GM21360 (cell line): ENCODE results near the gene FYB1.
"Not testable (repeated sequence)": the region's sequence is repeated elsewhere in the genome, so short reads cannot be mapped to it uniquely, and the experiment has no call there.

Experiments
- ATAC-seq: cut with Tn5 transposase; IDR thresholded peaks from one replicate; pipeline ENCODE4 v1.9.1; 2021; ENCODE audit warnings: mild to moderate bottlenecking, moderate library complexity; ENCODE audit not compliant: unreplicated experiment

The FYB1 gene

DNA sequence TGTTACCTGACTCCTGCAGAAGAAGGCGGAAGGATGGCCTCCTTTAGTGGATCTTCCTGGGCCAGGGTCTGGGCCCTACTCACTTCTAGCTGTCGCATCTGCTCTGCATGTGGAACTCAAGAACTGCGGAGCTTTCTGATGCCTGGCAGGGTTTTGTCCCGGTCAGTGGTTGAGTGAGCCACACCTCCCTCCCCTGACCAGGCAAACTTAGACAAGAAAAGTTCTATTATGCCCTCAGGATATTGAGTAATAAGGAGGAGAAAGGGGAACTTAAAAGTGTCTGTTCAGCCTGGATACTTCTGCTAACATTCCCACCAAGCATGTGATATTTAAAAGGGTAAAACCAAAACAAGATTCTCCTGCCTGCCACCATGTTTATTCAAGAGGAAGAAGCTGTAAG is at the start of gene FYB1:
FYB1 (minus strand) TSS at position 127 of the 400 bp plus-strand sequence. CDS start 16,603 bp downstream, outside the sequence.
- ATAC-seq, result no peak

DNA sequence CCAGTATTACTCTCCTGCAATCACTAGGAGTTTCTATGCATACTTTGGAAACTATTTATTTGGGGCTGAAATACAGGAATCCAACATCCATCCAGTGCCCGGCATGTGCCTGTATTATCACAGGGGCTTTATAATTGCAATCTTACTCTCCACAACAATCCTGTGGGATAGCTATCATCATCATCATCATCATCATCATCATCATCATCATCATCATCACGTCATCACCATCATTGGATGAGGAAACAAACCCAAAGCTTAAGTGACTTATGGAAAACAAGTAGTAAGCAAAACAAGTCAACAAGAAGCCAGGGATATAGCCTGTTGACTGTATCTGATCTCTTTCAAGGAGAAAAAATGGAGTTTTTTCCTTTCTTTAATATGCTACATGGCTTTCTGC is 47.8 kb upstream of the FYB1 start:
- no peak for ATAC-seq

DNA sequence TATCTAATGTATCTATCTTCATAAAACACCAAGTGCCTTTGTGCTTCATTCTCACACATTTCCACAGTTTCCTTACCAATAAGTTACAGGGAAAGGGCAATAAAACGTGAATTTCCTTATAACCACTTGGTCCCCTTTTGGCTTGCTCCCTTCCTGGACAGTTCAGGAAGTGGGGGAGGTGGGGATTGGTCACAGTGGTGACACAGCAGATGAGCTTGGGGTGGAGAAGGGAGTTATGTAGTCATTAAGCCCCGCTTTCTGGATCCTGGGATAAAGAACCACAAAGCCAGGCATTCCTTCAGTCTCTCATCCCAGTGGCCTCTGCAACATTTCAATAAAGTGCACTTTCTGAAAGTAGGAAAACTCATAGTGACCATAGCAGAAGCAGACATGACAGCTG is 47.1 kb upstream of the FYB1 start:
- no peak for ATAC-seq

GRCh38 chr5:39264528-39264927 is 45.2 kb upstream of the FYB1 start:
- ATAC-seq, result peak; percentile 91

GRCh38 chr5:39262981-39263380 is 43.6 kb upstream of the FYB1 start:
- ATAC-seq, result no peak

- no peak for ATAC-seq
These were observed 40.7 kb upstream of the FYB1 start for GRCh38 chr5:39260095-39260494.

DNA sequence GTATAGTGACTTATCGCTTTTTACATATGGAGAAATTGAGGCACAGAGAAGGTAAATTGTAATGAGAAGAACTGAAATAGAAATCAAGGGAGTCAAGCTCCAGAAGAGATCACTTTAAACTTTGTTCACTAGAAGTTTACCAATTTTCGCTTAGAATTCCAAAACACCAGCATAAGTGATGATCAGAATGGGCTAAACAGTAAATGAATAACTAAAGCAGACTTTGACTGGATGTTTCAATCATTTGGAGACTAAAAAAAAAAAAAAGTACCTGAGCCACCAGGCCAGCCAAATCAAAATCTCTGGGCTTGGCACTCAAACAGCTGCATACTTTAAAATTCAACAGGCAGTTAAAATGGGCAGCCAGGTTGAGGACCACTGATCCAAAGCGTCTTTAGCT is 38.2 kb upstream of the FYB1 start:
- no peak for ATAC-seq

DNA sequence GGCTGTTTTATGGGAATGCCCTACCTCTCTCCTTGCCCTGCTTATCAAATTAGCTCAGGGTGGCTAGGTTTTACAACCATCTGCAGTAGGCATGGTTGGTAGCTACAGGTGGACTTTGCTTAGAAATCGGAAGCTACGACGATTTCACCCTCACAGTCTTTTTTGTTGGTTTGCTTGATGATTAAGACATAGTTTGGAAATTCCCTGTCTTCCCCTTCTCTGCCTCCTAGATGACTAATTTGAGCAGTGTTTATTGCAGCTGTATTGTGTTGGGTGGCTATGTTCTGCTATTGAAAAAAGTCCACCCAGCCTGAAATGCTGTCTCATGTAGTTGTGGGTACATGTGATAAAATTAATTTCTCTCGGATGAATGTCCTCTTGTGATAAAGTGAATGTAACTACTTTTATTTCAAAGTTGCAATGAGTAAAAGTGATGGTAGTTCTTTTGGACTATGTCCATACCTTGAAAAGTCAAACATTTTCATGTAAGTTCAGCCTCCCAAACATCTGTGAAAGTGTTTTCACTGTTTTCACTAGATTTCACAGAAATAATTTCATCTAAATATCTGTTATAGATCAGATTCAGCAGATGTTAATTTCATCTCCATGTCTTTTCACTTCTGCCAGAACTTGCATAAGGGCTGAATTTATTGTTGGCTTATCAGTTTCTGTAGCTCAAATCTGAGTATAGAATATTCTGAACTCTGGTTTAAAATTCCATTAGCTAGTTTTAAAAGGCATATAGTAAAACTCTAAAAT is 37.3 kb upstream of the FYB1 start:
- peak; percentile 74 for ATAC-seq

- no peak for ATAC-seq
These were observed 36.0 kb upstream of the FYB1 start for GRCh38 chr5:39255406-39255805.

DNA sequence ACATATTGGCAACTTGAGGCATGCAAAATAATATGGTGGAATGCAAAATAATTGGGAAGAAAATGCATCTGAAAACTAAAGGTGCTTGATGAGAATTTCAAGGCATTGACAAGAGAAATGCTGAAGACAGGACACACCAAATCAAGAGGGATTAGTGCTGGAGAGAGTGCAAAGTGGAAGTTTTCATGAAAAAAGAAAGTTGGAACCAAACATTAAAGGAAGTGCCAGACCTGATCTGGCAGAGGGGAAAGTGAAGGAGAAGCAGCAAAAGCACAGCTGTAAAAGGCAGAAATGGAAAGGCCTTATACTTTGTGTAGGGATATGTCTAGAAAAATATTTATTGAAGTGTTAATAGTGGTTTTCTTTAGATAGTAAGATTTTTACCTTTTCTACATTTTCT is 35.3 kb upstream of the FYB1 start:
- ATAC-seq, result no peak

GRCh38 chr5:39253196-39253595 is 33.8 kb upstream of the FYB1 start:
- no peak for ATAC-seq

DNA sequence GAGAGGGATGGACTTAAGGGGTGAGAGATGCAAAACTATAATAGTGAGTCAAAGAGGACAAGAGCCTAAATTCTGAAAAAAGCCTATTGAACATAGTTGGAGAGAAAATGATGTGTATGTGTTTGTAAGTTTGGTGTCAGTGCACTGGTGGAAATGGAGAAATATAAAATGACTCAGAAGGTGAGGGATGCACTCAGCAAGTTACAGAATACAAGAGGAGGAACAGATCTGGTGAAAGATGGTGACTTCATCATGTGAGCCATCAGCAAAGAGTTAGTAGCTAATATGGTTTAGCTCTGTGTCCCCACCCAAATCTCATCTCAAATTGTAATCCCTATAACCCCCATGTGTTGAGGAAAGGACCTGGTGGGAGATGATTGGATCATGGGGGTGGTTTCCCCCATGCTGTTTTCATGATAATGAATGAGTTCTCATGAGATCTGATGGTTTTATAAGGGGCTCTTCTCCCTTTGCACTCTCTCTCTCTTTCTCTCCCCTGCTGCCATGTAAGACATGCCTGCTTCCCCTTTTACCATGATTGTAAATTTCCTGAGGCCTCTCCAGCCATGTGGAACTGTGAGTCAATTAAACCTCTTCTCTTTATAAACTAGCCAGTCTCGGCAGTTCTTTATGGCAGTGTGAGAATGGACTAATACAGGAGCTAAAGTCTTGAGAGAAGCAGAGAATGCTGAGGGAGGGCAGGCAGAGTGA is 30.4 kb upstream of the FYB1 start:
- ATAC-seq, result no peak

- no peak for ATAC-seq
These were observed 29.7 kb upstream of the FYB1 start for GRCh38 chr5:39249069-39249468.

GRCh38 chr5:39240750-39241149 is 21.4 kb upstream of the FYB1 start:
- no peak for ATAC-seq

- ATAC-seq, result no peak
These were observed 19.2 kb upstream of the FYB1 start for GRCh38 chr5:39238366-39239105.

- ATAC-seq, result no peak
These were observed 17.4 kb upstream of the FYB1 start for GRCh38 chr5:39236718-39237117.

- ATAC-seq, result no peak
These were observed 16.3 kb upstream of the FYB1 start for GRCh38 chr5:39235648-39236047.

DNA sequence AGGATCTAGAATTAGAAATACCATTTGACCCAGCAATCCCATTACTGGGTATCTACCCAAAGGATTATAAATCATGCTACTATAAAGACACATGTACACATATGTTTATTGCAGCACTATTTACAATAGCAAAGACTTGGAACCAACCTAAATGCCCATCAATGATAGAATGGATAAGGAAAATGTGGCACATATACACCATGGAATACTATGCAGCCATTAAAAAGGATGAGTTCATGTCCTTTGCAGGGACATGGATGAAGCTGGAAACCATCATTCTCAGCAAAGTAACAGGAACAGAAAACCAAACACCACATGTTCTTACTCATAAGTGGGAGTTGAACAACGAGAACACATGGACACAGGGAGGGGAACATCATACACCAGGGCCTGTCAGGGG is 15.1 kb upstream of the FYB1 start:
- not testable (repeated sequence) for ATAC-seq

DNA sequence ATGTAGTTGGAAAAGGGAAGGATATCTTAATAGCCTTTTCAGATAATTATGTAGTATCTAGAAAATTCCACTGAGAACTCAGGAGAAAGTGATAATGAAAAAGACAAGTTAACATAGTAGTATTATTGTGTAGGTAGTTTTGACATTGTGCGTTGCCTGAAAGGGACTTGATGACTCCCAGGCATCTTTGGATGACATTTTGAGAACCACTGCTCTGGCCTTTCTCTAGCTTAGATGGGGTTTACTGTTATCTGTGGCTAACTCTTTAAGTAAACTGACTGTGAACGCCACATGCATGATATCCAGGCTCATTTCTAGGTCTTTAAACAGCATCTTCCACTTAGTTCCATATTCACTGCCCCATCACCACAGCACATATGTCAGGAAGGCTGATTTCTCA is 14.4 kb upstream of the FYB1 start:
- ATAC-seq, result no peak

GRCh38 chr5:39231705-39232525 is 12.6 kb upstream of the FYB1 start:
- ATAC-seq, result peak; percentile 52

GRCh38 chr5:39228596-39228995 is 9.2 kb upstream of the FYB1 start:
- ATAC-seq, result no peak
